8988T (cell line): Measurements from ENCODE around the gene ELMOD2.
"Not testable (repeated sequence)": the region's sequence is repeated elsewhere in the genome, so short reads cannot be mapped to it uniquely, and the experiment has no call there.

Source experiments
- DNase-seq: peaks from one replicate; pipeline ENCODE4 v3.0.0; 2011

Gene ELMOD2, protein sequence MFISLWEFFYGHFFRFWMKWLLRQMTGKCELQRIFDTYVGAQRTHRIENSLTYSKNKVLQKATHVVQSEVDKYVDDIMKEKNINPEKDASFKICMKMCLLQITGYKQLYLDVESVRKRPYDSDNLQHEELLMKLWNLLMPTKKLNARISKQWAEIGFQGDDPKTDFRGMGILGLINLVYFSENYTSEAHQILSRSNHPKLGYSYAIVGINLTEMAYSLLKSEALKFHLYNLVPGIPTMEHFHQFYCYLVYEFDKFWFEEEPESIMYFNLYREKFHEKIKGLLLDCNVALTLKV

GRCh38 chr4:140523857-140524742, at the start of gene ELMOD2:
ELMOD2 (plus strand) TSS chr4:140524168; CDS start chr4:140525429, 1,261 bp downstream.
- DNase-seq, result peak; percentile 66

- DNase-seq, result no peak
Measured at GRCh38 chr4:140483445-140483844, 40.5 kb upstream of the ELMOD2 start.

DNA sequence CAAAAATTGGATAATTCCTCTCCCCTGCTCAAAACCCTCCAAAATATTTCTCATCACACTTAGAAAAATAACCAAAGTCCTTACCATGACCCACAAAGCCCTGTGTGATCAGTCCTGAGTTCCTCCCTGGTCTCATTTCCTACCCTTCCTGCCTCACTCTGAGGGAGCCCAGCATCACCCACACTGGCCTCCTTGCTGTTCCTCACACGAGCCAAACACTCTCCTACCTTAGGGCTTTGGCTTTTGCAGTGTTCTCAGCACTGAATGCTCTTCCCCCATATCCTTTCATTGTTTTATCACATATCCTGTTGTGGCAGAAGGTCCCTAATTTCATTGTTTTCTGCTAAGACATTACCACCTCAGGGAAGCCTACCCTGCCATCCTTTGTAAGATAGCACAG, 38.0 kb upstream of the ELMOD2 start:
- no peak for DNase-seq

DNA sequence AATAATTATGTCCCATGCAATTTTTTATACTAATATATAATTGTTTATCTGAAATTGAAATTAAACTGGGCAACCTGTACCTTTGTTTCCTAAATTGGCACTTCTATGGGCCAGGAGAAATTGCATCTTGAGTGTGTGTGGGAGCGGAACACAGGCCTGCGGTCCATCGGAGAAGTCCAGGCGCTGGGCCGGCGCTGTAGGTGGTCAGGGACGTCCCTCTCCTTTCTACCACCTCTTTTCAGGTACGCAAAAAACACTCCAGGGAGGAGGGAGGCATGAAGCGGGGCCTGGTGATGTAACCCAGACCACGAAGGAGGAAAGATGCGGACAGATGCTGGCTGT, 26.6 kb upstream of the ELMOD2 start:
- DNase-seq, result no peak

DNA sequence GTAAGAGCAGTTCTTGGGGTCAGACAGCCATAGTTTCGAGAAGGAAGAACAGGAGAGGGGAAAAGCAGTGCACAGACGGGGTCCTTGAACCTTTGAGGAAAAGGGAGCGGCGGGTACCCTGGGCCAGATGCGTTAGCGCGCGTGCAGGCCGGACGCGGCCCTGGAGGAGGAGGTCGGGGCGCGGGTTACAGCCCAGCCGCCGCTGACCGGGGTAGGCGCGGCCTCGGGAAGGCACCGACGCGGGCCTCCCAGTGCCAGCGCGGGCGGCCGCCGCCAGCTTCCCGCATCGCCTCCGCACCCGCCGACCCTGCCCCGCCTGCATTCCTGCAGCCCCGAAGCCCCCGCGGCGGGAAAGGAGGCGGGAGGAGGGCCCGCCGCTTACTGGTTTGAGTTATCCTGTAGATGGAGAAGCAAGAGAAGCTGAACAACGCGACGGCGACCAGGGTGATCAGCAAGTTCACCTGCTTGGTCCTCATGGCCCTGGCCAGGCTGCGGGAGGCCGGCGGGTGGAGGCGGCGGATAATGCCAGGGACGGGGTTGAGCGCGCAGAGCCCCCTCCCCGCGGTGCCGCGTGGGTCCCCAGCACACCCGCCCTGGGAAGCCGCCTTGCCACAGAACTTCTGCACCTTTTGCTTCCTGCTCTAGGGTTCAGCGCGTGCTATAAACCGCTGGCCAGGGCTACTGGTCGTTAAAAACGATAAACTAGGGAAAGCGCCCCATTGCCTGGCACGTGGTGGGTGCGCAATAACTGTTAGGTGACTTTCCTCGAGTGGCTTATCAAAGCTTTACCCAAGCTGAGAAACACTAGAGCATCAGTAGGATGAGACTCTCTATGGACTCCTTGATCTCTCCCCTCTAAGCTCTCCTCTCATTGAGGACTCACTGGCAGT, 26.0 kb upstream of the ELMOD2 start, which contains the start of gene MGAT4D:
MGAT4D (minus strand) TSS at position 547 of the 890 bp plus-strand sequence; CDS start at position 476, 71 bp downstream.
- DNase-seq, result no peak

- no peak for DNase-seq
Measured at GRCh38 chr4:140499391-140499790, 24.6 kb upstream of the ELMOD2 start.

GRCh38 chr4:140504261-140504660, 19.7 kb upstream of the ELMOD2 start:
- no peak for DNase-seq

DNA sequence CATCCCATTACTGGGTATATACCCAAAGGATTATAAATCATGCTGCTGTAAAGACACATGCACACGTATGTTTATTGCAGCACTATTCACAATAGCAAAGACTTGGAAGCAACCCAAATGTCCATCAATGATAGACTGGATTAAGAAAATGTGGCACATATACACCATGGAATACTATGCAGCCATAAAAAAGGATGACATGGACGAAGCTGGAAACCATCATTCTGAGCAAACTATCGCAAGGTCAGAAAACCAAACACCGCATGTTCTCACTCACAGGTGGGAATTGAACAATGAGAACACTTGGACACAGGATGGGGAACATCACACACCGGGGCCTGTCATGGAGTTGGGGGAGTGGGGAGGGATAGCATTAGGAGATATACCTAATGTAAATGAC, 10.2 kb upstream of the ELMOD2 start:
- not testable (repeated sequence) for DNase-seq

GRCh38 chr4:140515423-140515822, 8.5 kb upstream of the ELMOD2 start:
- no peak for DNase-seq

DNA sequence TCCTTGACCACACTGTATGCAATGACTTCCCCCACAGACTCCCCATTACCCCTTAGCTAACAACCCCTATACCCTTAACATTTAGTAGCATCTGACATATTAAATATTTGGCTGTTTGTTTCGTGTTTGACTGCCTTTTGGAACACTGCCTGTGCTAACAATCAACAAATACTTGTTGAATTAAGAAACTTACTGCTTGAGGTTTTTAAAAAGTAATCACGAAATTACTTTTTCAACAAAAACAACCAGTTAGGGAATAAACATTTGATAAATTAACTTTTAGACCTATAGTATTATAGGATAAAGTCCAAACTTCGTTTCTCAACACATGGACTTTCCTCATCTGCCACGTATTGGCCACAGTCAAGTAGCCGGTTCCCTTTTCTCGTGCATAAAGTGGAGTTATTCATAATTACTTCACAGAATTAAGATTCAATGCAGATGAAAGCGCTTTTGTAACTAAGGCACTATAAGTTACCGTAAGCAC, 555 bp upstream of the ELMOD2 start:
- DNase-seq, result no peak

GRCh38 chr4:140529434-140529833, 5.5 kb downstream of the ELMOD2 start:
- DNase-seq, result no peak

GRCh38 chr4:140533951-140534480, 10.0 kb downstream of the ELMOD2 start:
- no peak for DNase-seq

DNA sequence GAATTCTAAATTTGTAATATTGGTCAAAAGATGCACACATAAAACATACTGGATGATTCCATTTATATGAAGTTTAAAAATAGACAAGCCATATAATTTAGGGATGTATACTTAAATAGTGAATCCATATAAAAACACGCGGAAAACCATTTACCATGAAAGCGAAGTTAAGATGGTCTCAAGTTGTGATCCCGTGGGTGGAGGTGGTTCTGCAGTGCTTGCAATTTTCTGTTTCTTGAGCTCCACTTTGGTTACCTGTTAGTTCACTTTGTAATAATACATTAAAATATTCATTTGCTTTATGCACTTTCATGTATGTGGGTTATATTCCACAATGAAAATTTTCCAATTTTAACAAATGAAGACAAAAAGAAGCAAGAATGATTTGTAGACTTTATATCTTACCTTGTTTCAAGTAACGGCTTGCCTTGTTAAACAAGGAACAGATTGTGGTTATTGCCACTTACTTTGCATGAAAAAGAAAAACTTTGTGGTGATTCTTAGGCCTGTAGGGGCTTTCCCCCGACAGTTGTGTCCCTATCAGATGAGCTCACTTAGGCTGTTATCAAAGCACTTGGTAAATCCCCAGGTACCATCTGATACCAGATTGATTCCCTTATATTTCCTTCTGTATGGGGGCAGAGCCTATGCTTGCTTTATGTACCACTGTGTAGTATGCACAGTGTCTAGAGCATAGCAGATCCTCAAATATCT, 32.6 kb downstream of the ELMOD2 start:
- no peak for DNase-seq

- DNase-seq, result no peak
Measured at GRCh38 chr4:140557831-140558435, 34.0 kb downstream of the ELMOD2 start.

DNA sequence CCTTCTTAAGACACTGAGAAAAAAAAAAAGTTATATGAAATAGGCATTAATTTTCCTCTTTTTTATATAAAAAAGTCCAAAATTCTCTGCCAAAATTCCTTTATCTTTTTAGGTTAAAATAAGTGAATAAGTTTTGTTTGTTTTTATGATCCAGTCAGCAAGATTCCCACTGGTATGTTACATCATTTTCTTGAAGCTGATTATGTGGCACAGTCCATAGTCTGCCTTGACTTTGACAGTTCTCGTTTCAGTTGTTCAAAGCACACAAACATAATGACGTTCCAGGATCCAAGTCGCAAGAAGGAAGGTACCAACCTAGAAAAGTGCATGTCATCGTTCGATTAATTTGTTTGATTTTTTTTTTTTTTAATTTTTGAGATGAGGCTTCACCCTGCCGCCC, 35.7 kb downstream of the ELMOD2 start:
- DNase-seq, result no peak

DNA sequence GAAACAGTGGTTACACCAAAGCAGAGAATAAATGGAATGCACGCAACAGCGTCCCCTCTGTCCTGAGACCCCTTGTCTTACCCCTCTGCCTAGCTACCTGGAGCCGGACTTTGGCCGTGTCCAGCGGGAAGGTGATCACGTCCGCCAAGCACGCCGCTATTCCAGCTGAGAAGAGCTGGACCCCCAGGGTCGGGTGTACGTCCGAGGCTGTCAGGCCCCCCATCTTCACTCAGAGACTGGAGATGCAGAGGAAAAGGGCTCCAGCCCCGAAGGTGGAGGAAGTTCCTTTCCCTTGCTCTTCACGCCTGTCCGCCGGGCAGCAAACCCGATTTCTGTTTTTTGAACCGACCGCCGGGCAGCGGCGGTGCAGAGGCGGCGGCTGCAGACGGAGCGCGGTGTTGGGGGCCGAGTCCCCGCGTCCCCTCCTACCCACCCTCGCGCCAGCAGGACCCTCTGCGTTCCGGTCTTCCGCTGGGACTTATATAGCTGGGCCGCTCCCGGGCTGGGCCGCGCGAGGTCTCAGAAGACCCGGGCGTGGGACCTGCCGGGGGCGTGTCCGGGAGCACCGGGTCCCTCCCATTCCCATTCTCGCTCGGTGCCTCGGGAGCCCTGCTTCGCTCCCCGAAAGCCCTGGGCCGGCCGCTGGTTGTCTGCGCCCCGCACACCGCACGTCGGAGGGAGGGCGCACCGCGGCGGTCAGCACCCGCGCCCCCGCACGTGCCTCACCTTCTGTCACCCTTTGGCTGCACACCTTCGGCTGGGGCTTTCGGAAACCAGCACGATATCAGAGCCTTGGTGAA, 44.7 kb downstream of the ELMOD2 start, which contains the start of gene UCP1:
UCP1 (minus strand) TSS at position 455 of the 800 bp plus-strand sequence; CDS start at position 223, 232 bp downstream.
- DNase-seq, result no peak

GRCh38 chr4:140569307-140569638, 45.3 kb downstream of the ELMOD2 start:
- DNase-seq, result no peak

- DNase-seq, result no peak
Measured at GRCh38 chr4:140571620-140572019, 47.7 kb downstream of the ELMOD2 start.

DNA sequence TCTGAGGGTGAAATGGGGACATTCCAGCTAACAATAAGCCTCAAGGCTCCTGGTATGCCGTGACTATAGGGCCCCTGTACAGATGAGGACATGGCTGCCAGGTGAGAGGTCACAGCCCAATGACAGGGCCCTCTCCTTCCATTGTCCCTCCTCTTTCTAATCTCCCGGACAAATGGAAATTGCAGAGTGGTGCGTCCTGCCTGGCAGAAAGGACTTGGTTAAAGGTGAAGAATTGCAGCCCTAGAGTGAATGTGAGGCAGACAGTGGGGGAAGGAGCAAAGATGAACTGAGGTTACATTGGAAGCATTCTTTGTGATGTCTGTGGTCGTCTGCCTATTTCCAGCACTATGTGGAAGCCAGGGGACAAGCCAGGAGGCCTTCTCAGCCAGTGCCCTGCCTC, 51.5 kb downstream of the ELMOD2 start:
- DNase-seq, result no peak

GRCh38 chr4:140579278-140579677, 55.3 kb downstream of the ELMOD2 start:
- no peak for DNase-seq

GRCh38 chr4:140581078-140581477, 57.1 kb downstream of the ELMOD2 start:
- no peak for DNase-seq
